Vagina (tissue), 2 donors: Measurements from ENCODE around the gene BICDL2.

Experiments
- POLR2AphosphoS5 ChIP-seq, 2 donors: sonication (generic); formaldehyde crosslinking; IDR thresholded peaks; one replicate each; pipeline ENCODE4 v1.9.0; 2017; ENCODE audit warnings: antibody characterized with exemption in 2 of 2, mild to moderate bottlenecking in 2 of 2, low read depth in 1 of 2; ENCODE audit not compliant: insufficient read depth in 1 of 2
- TF ChIP-seq, protein P1 (sequence below), 3 experiments: fragments of 450-650 bp in 2 of 3; fragments of 200-600 bp in 1 of 3; sonication (generic) in 1 of 3; IDR thresholded peaks; one replicate each; pipeline ENCODE4 v1.5.1; 2017 to 2019; ENCODE audit warnings: antibody characterized with exemption in 3 of 3, mild to moderate bottlenecking in 2 of 3, moderate library complexity in 2 of 3

DNA sequence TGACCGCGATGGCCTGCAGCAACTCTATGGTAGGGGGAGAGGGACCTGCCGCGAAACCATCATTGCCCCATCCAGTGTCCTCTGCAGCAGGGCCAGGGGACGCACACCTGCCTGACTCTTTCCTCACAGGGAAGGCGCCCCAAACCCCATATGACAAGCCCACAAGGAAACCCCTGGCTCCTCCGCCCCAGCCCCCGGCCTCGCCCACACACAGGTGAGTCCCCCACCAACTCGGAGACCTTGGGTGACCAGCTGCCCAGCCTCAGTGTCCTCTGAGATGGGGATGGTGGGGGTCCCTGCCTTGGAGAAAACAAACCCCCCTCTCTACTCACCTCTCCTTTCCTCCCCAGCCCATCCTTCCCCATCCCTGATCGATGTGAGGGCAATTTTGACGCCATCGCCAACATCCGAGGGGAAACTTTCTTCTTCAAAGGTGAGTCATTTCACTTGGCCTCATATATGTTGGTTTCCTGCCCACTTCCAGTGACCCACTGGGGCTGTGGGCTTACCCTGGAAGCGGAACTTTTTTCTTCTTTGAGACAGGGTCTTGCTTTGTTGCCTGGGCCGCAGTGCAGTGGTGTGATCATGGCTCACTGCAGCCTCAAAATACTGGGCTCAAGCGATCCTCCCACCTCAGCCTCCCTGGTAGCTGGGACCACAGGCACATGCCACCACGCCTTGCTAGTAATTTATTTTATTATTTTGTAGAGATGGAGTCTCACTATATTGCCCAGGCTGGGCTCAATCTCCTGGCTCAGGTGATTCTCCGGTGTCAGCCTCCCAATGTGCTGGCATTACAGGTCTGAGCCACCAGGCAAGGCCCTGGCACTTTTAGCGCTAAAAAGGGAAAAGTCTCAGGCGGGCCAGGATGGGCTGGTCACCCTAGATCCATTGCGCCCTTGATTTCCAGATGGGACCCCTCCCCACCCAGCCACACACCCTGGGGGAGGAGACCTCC lies 20.7 kb upstream of the BICDL2 start:
- TF ChIP-seq, protein P1, sequence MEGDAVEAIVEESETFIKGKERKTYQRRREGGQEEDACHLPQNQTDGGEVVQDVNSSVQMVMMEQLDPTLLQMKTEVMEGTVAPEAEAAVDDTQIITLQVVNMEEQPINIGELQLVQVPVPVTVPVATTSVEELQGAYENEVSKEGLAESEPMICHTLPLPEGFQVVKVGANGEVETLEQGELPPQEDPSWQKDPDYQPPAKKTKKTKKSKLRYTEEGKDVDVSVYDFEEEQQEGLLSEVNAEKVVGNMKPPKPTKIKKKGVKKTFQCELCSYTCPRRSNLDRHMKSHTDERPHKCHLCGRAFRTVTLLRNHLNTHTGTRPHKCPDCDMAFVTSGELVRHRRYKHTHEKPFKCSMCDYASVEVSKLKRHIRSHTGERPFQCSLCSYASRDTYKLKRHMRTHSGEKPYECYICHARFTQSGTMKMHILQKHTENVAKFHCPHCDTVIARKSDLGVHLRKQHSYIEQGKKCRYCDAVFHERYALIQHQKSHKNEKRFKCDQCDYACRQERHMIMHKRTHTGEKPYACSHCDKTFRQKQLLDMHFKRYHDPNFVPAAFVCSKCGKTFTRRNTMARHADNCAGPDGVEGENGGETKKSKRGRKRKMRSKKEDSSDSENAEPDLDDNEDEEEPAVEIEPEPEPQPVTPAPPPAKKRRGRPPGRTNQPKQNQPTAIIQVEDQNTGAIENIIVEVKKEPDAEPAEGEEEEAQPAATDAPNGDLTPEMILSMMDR (IDR thresholded peaks at IDR 0.05): no peak
- TF ChIP-seq POLR2AphosphoS5 (IDR thresholded peaks at IDR 0.05; ENCODE audit: insufficient read depth in 1 of 2, low read depth in 1 of 2): no peak
